GM21786 (cell line): ENCODE data around the gene DAND5.

ENCODE experiments used
- ATAC-seq: cut with Tn5 transposase; IDR thresholded peaks from one replicate; pipeline ENCODE4 v1.9.1; 2021; ENCODE audit not compliant: unreplicated experiment

The DAND5 gene, protein sequence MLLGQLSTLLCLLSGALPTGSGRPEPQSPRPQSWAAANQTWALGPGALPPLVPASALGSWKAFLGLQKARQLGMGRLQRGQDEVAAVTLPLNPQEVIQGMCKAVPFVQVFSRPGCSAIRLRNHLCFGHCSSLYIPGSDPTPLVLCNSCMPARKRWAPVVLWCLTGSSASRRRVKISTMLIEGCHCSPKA

DNA sequence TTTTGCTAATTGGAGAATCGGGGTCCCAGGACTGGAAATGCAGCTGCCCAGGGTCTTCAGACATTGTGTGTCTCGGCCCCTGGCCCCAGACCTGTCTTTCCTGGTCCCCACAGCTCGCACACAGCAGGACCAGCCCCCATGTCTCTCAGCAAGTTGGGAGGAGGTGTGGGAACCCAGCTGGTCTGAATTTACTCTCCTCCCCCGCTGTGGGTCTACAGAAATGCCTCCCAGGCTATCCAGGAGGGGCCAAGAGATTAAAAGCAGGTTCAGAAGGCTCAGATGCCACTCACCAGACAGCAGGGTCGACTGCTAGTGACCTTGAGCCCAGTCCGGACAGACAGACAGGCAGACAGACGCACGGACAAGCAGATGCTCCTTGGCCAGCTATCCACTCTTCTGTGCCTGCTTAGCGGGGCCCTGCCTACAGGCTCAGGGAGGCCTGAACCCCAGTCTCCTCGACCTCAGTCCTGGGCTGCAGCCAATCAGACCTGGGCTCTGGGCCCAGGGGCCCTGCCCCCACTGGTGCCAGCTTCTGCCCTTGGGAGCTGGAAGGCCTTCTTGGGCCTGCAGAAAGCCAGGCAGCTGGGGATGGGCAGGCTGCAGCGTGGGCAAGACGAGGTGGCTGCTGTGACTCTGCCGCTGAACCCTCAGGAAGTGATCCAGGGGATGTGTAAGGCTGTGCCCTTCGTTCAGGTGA is at the start of gene DAND5:
Gene DAND5, plus strand, starts transcription at position 285 of the 697 bp plus-strand sequence. Its CDS starts 85 bp downstream, at position 370.
- ATAC-seq: no peak

- no peak for ATAC-seq
Observed at GRCh38 chr19:12921047-12921446, 48.3 kb upstream of the DAND5 start.

DNA sequence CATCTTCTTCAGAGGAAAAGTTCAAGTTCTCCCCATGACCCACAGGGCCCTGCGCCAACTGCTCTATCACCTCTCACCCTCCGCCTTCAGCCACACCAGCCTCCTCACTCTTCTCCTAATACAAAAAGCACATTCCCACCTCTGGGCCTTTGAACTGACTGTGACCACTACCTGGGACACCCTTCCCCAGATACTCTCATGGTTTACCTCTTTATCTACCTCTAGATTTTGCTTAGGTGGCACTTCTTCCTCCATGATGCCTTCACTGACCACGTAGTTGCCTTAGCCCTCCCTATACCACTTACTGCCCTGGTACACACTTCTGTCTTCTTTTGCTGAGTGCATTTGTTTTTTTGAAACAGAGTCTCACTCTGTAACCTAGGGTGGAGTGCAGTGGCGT is 46.4 kb upstream of the DAND5 start:
- ATAC-seq: no peak

DNA sequence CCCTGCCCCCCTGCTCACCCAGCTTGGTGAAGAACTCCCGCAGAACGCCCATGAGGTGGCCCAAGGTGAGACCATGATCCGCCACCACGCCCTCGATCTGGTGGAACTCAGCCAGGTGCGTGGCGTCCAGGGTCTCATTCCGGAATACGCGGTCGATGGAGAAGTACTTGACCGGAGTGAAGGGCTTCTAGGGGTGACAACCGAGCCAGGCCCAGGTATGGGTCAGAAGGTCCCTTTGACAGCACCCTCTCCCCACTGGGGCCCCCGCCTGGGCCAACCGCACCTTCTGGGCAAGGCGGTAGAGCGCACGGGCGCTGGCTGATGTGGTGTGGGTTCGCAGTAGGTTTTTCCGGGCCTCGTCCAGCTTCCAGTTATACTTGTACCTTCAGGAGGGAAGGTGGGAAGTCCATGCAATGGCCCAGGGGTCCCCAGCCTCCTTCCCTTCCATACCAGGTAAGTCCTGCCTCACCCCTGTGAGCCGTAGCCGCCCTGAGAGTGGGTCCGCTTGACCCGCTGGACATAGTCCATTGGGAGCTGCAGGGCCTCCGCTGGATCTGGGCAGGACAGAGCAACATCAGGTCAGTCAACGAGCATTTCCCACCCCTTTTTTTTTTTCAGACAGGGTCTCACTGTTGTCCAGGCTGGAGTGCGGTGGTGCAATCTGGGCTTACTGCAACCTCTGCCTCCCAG is 44.6 kb upstream of the DAND5 start:
- ATAC-seq: no peak

- ATAC-seq: no peak
Observed at GRCh38 chr19:12930002-12930645, 39.3 kb upstream of the DAND5 start.

- no peak for ATAC-seq
Observed at GRCh38 chr19:12932392-12933286, 36.7 kb upstream of the DAND5 start.

- no peak for ATAC-seq
Observed at GRCh38 chr19:12933287-12934072, 35.9 kb upstream of the DAND5 start, which contains the start of gene FARSA. Gene FARSA, minus strand, starts transcription at chr19:12933711. Its CDS starts 15 bp downstream, at chr19:12933696.

GRCh38 chr19:12935071-12935470 is 34.3 kb upstream of the DAND5 start:
- no peak for ATAC-seq

GRCh38 chr19:12936582-12936981 is 32.8 kb upstream of the DAND5 start:
- no peak for ATAC-seq

DNA sequence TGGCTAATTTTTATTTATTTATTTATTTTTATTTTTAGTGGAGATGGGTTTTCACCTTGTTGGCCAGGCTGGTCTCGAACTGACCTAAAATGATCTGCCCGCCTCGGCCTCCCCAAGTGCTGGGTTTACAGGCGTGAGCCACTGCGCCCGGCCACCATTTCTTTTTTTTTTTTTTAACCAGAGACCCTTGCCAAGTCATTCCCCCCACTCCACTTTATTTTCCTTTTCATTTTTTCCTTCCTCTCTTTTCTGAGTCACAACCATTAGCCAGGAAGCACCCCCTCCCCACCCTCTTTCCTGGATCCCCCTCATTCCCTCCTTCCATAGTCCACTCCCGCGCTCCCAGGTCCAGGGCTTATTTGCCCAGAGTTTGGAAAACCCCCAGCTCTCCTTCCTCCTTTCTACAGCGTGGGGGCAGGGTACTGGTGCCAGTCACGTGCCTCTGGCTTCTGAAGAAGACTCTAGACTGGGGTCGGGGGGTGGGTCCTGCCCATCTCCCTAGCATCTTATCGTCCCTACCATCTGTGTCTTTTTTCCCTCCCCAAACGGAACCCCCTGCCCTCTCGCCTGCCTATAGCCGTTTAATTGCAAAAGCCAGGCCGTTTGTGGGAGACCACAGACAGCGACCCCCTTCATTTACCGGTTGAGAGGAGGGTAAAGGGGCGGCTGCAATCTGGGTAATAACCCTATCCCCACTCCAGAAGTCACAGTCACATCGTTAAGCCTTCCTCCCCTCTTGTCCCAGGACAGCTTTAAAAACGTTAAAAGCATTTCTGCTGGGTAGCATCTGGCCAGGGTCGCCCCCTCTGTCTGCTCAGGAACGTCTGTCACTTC is 32.1 kb upstream of the DAND5 start:
- no peak for ATAC-seq

GRCh38 chr19:12937927-12938778 is 31.2 kb upstream of the DAND5 start, which contains the start of gene CALR:
Gene CALR, plus strand, starts transcription at chr19:12938609. Its CDS starts 71 bp downstream, at chr19:12938680.
- ATAC-seq: peak; percentile 84

- ATAC-seq: no peak
Observed at GRCh38 chr19:12938779-12939601, 30.4 kb upstream of the DAND5 start.

- no peak for ATAC-seq
Observed at GRCh38 chr19:12939975-12940423, 29.4 kb upstream of the DAND5 start.

GRCh38 chr19:12940897-12941296 is 28.5 kb upstream of the DAND5 start:
- no peak for ATAC-seq

- ATAC-seq: no peak
Observed at GRCh38 chr19:12943437-12944044, 25.8 kb upstream of the DAND5 start.

GRCh38 chr19:12944104-12944674 is 25.2 kb upstream of the DAND5 start:
- no peak for ATAC-seq
